Glutamatergic neuron (in vitro differentiated cells): ENCODE data around the gene PLEKHA7. TPM values are rescaled to one million over a fixed set of nuclear protein-coding genes. Genes with fewer than 3 reads are reported as not detected.
"Not testable (repeated sequence)": the region's sequence is repeated elsewhere in the genome, so short reads cannot be mapped to it uniquely, and the experiment has no call there.

Source experiments
- DNase-seq: peaks from one replicate; pipeline ENCODE4 v3.0.0; 2022
- H3K27ac Mint-ChIP-seq: one replicate; pipeline ENCODE4 v1.8.0; 2020; ENCODE audit warnings: mild to moderate bottlenecking, mixed read lengths, inconsistent platforms; ENCODE audit not compliant: unreplicated experiment
- H3K27me3 Mint-ChIP-seq: one replicate; pipeline ENCODE4 v1.8.0; 2020; ENCODE audit warnings: mild to moderate bottlenecking, moderate library complexity, mixed read lengths, inconsistent platforms; ENCODE audit not compliant: unreplicated experiment
- H3K36me3 Mint-ChIP-seq: one replicate; pipeline ENCODE4 v1.8.0; 2020; ENCODE audit warnings: mild to moderate bottlenecking, mixed read lengths, inconsistent platforms; ENCODE audit not compliant: unreplicated experiment
- H3K4me1 Mint-ChIP-seq: one replicate; pipeline ENCODE4 v1.8.0; 2020; ENCODE audit warnings: mild to moderate bottlenecking, low read depth, mixed read lengths, inconsistent platforms; ENCODE audit not compliant: unreplicated experiment
- H3K4me3 Mint-ChIP-seq: one replicate; pipeline ENCODE4 v1.8.0; 2020; ENCODE audit warnings: mild to moderate bottlenecking, mixed read lengths, inconsistent platforms; ENCODE audit not compliant: unreplicated experiment
- H3K9me3 Mint-ChIP-seq: one replicate; pipeline ENCODE4 v1.8.0; 2020; ENCODE audit warnings: mild to moderate bottlenecking, moderate library complexity, mixed read lengths, inconsistent platforms; ENCODE audit not compliant: unreplicated experiment
- total RNA-seq: library from RNA; stranded (reverse); fragmentation: NEBNext Ultra II Directional; extraction: Animal tissue kit (Norgen Biotek cat#: 25700); gene quantifications from one replicate; pipeline ENCODE4 v1.2.1, GENCODE V29; 2021; ENCODE audit not compliant: unreplicated experiment
- TF ChIP-seq, protein P1 (sequence below): fragments of 200-600 bp; sonication (generic); IDR thresholded peaks from one replicate; pipeline ENCODE4 v1.5.0; 2021; ENCODE audit not compliant: partially characterized antibody, unreplicated experiment

Gene PLEKHA7
- total RNA-seq, 1 donor from 2014 or later = 5.7 TPM

DNA sequence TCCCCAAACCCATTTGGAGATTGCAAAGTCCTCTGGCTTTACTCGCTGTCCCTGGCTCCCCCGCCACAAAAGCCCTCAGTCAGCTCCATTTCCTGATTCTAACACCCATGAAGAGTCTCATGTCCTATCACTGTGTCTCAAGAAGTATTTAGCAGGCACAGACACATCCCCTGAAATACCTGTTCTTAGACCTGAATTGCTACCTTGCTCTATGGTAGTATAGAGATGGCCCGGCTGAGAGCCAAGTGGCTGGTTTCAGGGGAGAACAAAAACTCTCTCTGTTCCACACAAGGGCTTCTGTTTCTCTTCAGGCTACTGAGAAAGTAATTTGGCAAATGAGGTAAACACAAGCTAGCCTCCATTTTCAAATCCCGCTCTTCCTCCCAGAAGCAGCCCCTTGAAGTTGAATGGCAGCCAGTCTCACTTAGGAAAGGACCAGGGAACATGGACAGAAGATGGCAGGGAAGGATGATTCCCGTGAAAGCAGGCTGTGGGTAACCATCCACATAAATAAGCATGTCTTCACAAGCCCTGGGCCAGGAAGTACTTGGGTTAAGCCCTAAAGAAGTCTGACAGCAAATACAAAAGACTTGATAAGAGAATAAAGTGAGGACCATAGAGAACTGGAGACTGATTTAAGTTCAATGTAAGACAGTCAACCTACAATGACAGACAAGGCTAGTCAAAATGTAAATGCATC, 138.0 kb downstream of the PLEKHA7 start:
- Mint-ChIP-seq H3K27ac (no peak overlapping the region), H3K9me3 (no peaks in the 10 kb centered on the region), H3K27me3 (no peaks in the 10 kb centered on the region), H3K4me1 (no peaks in the 10 kb centered on the region), H3K4me3 (no peak overlapping the region), H3K36me3 (no peaks in the 10 kb centered on the region)
- DNase-seq = no peak
- TF ChIP-seq, protein P1, sequence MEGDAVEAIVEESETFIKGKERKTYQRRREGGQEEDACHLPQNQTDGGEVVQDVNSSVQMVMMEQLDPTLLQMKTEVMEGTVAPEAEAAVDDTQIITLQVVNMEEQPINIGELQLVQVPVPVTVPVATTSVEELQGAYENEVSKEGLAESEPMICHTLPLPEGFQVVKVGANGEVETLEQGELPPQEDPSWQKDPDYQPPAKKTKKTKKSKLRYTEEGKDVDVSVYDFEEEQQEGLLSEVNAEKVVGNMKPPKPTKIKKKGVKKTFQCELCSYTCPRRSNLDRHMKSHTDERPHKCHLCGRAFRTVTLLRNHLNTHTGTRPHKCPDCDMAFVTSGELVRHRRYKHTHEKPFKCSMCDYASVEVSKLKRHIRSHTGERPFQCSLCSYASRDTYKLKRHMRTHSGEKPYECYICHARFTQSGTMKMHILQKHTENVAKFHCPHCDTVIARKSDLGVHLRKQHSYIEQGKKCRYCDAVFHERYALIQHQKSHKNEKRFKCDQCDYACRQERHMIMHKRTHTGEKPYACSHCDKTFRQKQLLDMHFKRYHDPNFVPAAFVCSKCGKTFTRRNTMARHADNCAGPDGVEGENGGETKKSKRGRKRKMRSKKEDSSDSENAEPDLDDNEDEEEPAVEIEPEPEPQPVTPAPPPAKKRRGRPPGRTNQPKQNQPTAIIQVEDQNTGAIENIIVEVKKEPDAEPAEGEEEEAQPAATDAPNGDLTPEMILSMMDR = no peak

DNA sequence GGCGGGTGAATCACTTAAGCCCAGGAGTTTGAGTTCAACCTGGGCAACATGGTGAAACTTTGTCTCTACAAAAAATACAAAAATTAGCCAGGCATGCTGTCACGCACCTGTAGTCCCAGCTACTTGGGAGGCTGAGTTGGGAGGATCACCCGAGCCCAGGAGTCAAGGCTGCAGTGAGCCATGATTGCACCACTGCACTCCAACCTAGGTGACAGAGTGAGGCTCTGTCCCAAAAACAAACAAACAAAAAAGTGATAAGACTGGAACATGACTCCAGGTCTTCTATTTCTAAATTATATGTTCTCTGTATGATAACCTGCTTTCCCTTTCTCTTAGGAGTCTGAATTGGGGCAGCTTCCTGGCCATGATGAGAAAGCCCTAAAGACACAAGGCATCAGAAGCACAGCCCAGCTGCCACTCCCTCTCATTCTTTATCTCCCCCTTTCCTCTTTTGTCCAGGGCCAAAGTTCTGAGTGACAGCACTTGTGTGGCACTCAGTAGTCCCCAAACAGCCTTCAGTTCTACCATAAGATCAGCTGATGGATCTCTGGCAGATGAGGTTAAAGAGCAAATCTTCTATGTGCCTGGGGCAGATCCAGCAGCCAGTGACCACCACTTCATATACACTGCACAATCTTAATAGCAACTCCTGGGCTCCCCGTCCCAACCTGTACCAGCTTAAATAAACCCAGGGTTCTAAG, 139.8 kb downstream of the PLEKHA7 start:
- no peaks in the 10 kb centered on the region for H3K27me3 Mint-ChIP-seq
- no peak for DNase-seq
- TF ChIP-seq, protein P1 = no peak
- no peaks in the 10 kb centered on the region for H3K9me3 Mint-ChIP-seq
- H3K4me1 Mint-ChIP-seq = no peaks in the 10 kb centered on the region
- H3K36me3 Mint-ChIP-seq = no peaks in the 10 kb centered on the region
- H3K4me3 Mint-ChIP-seq = no peak overlapping the region
- no peak overlapping the region for H3K27ac Mint-ChIP-seq

DNA sequence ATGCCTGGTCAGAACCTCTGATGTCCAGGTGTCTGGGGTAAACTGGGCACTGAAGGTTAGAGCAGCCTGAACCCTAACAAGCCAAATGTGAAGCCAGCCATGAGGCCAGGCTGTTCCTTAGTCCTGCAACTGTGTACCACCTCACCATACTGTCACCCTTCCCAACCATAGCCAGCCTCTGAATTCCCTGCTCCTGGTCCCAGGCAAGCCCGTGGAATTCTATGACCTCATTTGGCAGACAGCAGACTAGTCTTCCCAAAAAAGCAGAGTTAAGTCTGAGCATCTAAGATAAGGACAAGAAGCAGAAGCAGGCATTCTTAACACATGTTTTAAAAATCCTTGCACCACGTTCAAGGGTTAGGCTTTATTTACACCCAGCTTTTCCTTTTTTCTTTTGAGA, 140.9 kb downstream of the PLEKHA7 start:
- H3K36me3 Mint-ChIP-seq = no peaks in the 10 kb centered on the region
- TF ChIP-seq, protein P1 = no peak
- H3K4me1 Mint-ChIP-seq = no peaks in the 10 kb centered on the region
- no peak overlapping the region for H3K27ac Mint-ChIP-seq
- no peak for DNase-seq
- no peaks in the 10 kb centered on the region for H3K27me3 Mint-ChIP-seq
- no peak overlapping the region for H3K4me3 Mint-ChIP-seq
- no peaks in the 10 kb centered on the region for H3K9me3 Mint-ChIP-seq

DNA sequence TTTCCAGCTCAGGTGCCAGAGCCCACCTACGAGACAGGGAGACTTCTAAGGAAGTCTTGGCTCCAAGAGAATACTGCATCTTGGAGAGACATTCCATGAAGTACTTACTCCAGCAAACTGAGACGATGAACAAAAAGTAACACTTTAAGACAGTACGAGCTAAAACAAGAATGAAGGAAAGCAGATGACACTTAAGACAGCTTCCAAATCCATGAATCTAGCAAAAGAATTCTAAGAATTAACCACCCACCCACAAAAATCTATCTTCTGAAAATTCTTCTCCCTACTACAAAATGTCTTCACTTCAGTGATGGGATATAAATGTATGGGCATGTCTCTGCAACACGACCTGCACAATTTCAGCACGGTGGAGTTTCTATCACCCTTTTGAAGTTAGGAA, 142.8 kb downstream of the PLEKHA7 start:
- no peaks in the 10 kb centered on the region for H3K27me3 Mint-ChIP-seq
- DNase-seq = no peak
- TF ChIP-seq, protein P1 = no peak
- no peaks in the 10 kb centered on the region for H3K4me1 Mint-ChIP-seq
- H3K36me3 Mint-ChIP-seq = no peaks in the 10 kb centered on the region
- no peak overlapping the region for H3K27ac Mint-ChIP-seq
- H3K4me3 Mint-ChIP-seq = no peak overlapping the region
- H3K9me3 Mint-ChIP-seq = no peaks in the 10 kb centered on the region

DNA sequence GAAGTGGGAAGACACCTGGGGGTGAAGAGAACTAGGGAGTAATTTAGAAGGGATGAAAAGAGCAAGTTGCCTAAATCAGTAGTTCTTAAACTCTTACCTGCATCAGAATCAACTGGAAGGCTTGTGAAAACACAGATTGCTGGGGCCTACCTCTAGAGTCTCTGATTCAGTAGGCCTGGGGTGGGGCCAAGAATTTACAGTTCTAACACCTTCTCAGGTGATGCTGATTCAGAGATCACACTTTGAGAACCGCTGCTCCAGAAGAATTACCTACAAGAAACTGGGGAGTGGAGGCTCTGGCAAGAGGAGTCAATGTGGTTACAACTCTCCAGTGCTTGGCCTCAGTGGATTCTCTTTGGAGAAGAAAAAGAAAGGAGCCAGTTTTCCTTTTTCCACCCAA, 147.1 kb downstream of the PLEKHA7 start:
- TF ChIP-seq, protein P1 = no peak
- H3K4me1 Mint-ChIP-seq = no peaks in the 10 kb centered on the region
- no peak for DNase-seq
- no peaks in the 10 kb centered on the region for H3K36me3 Mint-ChIP-seq
- H3K9me3 Mint-ChIP-seq = peaks cover 5% of the 10 kb centered on the region
- no peaks in the 10 kb centered on the region for H3K27me3 Mint-ChIP-seq
- H3K4me3 Mint-ChIP-seq = no peak overlapping the region
- no peak overlapping the region for H3K27ac Mint-ChIP-seq

DNA sequence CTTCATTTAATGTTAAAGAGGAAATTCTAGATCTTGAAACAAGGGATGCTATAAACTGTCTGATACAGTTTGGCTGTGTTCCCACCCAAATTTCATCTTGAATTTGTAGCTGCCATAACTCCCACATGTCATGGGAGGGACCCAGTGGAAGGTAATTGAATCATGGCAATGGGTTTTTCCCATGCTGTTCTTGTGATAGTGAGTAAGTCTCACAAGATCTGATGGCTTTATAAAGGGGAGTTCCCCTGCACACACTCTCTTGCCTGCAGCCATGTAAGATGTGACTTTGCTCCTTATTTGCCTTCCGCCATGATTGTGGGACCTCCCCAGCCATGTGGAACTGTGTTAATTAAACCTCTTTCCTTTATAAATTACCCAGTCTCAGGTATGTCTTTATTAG, 149.8 kb downstream of the PLEKHA7 start:
- H3K27me3 Mint-ChIP-seq, H3K4me1 Mint-ChIP-seq, H3K36me3 Mint-ChIP-seq, H3K4me3 Mint-ChIP-seq, H3K9me3 Mint-ChIP-seq, DNase-seq, H3K27ac Mint-ChIP-seq: not testable (repeated sequence)
